DOHH2 (cell line): ENCODE data around the gene EHD3.

ENCODE experiments used
- H3F3A ChIP-seq: fragments of 200-600 bp; sonication (generic), shearing (Covaris generic); 2 replicates; pipeline ENCODE4 v1.6.0; 2016; ENCODE audit warnings: antibody characterized with exemption, mild to moderate bottlenecking; ENCODE audit not compliant: control insufficient read depth, insufficient read depth
- H3K27ac ChIP-seq: fragments of 200-600 bp; sonication (generic); 2 replicates; pipeline ENCODE4 v1.5.1; 2014; ENCODE audit warnings: low read depth, mild to moderate bottlenecking, low read length, moderate library complexity
- H3K27me3 ChIP-seq: fragments of 200-600 bp; sonication (generic); 2 replicates; pipeline ENCODE4 v1.6.1; 2014; ENCODE audit warnings: mild to moderate bottlenecking, low read length, mixed read lengths; ENCODE audit not compliant: control insufficient read depth
- H3K36me3 ChIP-seq: fragments of 200-600 bp; sonication (generic); 2 replicates; pipeline ENCODE4 v1.6.1; 2014; ENCODE audit warnings: mild to moderate bottlenecking, low read length, moderate library complexity, mixed read lengths; ENCODE audit not compliant: control insufficient read depth
- H3K4me1 ChIP-seq: fragments of 200-600 bp; sonication (generic); 2 replicates; pipeline ENCODE4 v1.6.1; 2014; ENCODE audit warnings: mild to moderate bottlenecking, low read length, mixed read lengths; ENCODE audit not compliant: control insufficient read depth
- H3K4me2 ChIP-seq: fragments of 200-600 bp; sonication (generic); 2 replicates; pipeline ENCODE4 v1.6.0; 2014; ENCODE audit warnings: mild to moderate bottlenecking, low read length, moderate library complexity
- H3K4me3 ChIP-seq: fragments of 200-600 bp; sonication (generic); 2 replicates; pipeline ENCODE4 v1.5.1; 2014; ENCODE audit warnings: mild to moderate bottlenecking, low read length, mixed read lengths
- H3K79me2 ChIP-seq: fragments of 200-600 bp; sonication (generic); 2 replicates; pipeline ENCODE4 v1.6.1; 2014; ENCODE audit warnings: mild to moderate bottlenecking, low read length, mixed read lengths; ENCODE audit not compliant: control insufficient read depth
- H3K9me2 ChIP-seq: fragments of 200-600 bp; sonication (generic); replicated peaks from 2 replicates; pipeline ENCODE4 v1.6.1; 2014; ENCODE audit warnings: mild to moderate bottlenecking, low read length, mixed read lengths; ENCODE audit not compliant: control insufficient read depth
- H3K9me3 ChIP-seq: fragments of 200-600 bp; sonication (generic); 2 replicates; pipeline ENCODE4 v1.6.1; 2014; ENCODE audit warnings: antibody characterized with exemption, low read length, mixed read lengths; ENCODE audit not compliant: control insufficient read depth, insufficient read depth
- H4K20me1 ChIP-seq: fragments of 200-600 bp; sonication (generic); 2 replicates; pipeline ENCODE4 v1.6.0; 2014; ENCODE audit warnings: low read depth, mild to moderate bottlenecking, antibody characterized with exemption, low read length, moderate library complexity; ENCODE audit not compliant: control insufficient read depth, insufficient read depth
- EZH2phosphoT487 ChIP-seq: fragments of 200-600 bp; sonication (generic); IDR thresholded peaks from 2 replicates; pipeline ENCODE4 v1.6.1; 2017; ENCODE audit warnings: borderline replicate concordance, mild to moderate bottlenecking, antibody characterized with exemption, low read length, moderate library complexity, mixed read lengths
- TF ChIP-seq, protein P1 (sequence below): fragments of 200-600 bp; sonication (generic); IDR thresholded peaks from one replicate; pipeline ENCODE4 v1.5.1; 2014; ENCODE audit warnings: antibody characterized with exemption, mild to moderate bottlenecking, low read depth, low read length; ENCODE audit not compliant: poor library complexity, severe bottlenecking

EHD3 gene

DNA sequence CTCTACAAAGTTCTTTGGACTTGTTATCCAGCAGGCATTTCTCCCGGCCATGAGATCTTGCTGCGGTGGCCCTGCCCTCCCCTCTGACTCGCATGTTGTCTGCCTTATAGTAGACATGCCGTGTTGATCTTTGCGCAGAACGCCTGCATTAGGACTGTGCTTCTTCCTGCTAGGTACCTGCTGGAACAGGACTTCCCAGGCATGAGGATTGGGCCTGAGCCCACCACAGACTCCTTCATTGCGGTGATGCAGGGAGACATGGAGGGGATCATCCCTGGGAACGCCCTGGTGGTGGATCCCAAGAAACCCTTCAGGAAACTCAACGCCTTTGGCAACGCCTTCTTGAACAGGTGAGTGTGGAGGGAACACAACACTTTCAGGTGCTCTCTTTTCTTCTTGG, 10.1 kb downstream of the EHD3 start:
- Histone ChIP-seq H3K4me2 (no peak overlapping the region), H3K27me3 (no peaks in the 10 kb centered on the region), H3K9me2 (no peaks in the 10 kb centered on the region), H3K4me1 (no peaks in the 10 kb centered on the region), H3K27ac (no peak overlapping the region), H4K20me1 (no peaks in the 10 kb centered on the region), H3K9me3 (no peaks in the 10 kb centered on the region), H3K79me2 (no peaks in the 10 kb centered on the region), H3F3A (no peaks in the 10 kb centered on the region), H3K36me3 (no peaks in the 10 kb centered on the region), H3K4me3 (no peak overlapping the region)
- TF ChIP-seq EZH2phosphoT487: no peak
- TF ChIP-seq, protein P1, sequence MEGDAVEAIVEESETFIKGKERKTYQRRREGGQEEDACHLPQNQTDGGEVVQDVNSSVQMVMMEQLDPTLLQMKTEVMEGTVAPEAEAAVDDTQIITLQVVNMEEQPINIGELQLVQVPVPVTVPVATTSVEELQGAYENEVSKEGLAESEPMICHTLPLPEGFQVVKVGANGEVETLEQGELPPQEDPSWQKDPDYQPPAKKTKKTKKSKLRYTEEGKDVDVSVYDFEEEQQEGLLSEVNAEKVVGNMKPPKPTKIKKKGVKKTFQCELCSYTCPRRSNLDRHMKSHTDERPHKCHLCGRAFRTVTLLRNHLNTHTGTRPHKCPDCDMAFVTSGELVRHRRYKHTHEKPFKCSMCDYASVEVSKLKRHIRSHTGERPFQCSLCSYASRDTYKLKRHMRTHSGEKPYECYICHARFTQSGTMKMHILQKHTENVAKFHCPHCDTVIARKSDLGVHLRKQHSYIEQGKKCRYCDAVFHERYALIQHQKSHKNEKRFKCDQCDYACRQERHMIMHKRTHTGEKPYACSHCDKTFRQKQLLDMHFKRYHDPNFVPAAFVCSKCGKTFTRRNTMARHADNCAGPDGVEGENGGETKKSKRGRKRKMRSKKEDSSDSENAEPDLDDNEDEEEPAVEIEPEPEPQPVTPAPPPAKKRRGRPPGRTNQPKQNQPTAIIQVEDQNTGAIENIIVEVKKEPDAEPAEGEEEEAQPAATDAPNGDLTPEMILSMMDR: no peak

DNA sequence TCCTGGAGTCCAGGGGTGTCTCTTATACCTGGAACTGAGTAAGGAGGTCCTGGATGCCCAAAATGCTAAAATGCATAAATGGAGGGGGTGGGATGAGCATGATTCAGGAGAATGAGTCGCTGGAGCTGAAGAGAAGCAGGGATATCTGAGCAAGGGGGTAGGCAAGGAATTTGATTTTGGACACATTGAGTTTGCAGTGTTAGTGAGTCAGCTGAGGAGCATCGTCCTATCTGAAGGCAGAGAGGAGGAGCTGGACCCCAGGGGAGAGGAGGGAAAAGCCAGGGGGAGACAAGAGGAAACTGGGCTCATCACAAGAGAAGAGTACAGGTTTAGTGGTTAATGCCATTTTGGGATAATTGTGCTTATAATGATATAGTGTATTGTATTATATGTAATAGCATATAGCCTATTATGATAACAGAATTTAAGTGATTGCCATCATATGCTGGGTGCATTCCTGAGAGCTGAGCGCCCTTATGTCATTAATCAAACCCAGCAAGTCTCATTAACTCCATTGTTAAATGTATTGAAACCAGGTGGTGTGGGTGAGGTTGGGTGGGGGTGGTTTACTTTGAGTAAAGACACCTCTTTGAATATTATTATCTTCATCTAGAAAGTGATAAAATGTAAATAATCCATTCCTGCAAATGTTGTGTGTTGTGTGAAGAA, 12.4 kb downstream of the EHD3 start:
- Histone ChIP-seq H3K4me1 (no peaks in the 10 kb centered on the region), H3F3A (no peaks in the 10 kb centered on the region), H3K4me2 (no peak overlapping the region), H3K36me3 (no peaks in the 10 kb centered on the region), H3K27ac (no peak overlapping the region), H3K9me3 (no peaks in the 10 kb centered on the region), H3K9me2 (no peaks in the 10 kb centered on the region), H3K79me2 (no peaks in the 10 kb centered on the region), H3K4me3 (no peak overlapping the region), H4K20me1 (no peaks in the 10 kb centered on the region), H3K27me3 (no peaks in the 10 kb centered on the region)
- no peak for TF ChIP-seq EZH2phosphoT487

DNA sequence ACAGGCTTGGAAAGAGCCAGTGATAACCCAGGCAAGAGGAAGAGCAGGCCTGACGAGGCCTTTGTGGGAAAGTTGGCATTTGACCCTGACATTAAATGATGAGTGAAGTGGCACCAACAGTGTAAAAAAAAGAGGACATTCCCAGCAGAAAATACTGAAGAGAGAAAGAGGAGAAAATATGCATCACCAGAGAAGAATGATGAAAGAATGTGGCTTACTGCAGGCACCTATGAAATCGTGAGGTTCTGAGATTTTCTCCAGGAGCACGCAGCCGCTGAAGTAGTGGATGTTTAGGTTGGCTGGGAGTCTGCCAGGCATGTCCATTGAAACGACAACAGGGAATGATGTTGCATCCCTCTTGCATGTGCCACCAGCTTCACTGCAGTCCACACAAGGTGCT, 13.8 kb downstream of the EHD3 start:
- no peaks in the 10 kb centered on the region for H3F3A ChIP-seq
- no peaks in the 10 kb centered on the region for H3K9me3 ChIP-seq
- H3K4me1 ChIP-seq: peaks cover 10% of the 10 kb centered on the region
- no peak overlapping the region for H3K27ac ChIP-seq
- no peaks in the 10 kb centered on the region for H4K20me1 ChIP-seq
- H3K9me2 ChIP-seq: no peaks in the 10 kb centered on the region
- H3K36me3 ChIP-seq: no peaks in the 10 kb centered on the region
- no peak overlapping the region for H3K4me2 ChIP-seq
- no peaks in the 10 kb centered on the region for H3K79me2 ChIP-seq
- H3K27me3 ChIP-seq: no peaks in the 10 kb centered on the region
- no peak for TF ChIP-seq EZH2phosphoT487
- TF ChIP-seq, protein P1: no peak
- H3K4me3 ChIP-seq: no peak overlapping the region

DNA sequence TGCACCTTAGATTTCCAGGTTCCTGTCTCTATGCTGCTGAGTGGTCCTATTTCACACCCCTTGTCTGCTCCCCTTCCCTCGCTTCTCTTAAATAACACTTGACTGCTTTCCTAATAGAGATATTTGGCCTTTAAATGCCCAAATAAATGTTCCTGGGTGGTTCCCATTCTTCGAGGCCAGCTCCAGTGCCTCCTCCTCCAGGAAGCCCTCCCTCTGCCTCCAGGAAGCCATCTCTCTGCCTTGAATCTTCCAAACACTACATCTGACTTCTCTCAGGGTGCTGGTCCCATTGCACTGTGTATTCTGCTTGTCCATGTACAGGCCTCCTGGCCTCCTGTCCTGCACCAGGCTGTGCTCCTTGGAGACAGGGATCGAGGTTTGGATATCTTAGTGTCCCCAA, 14.2 kb downstream of the EHD3 start:
- Histone ChIP-seq H3K4me3 (no peak overlapping the region), H3K4me2 (no peak overlapping the region), H4K20me1 (no peaks in the 10 kb centered on the region), H3K9me2 (no peaks in the 10 kb centered on the region), H3K4me1 (peaks cover 11% of the 10 kb centered on the region), H3K9me3 (no peaks in the 10 kb centered on the region), H3F3A (no peaks in the 10 kb centered on the region), H3K27ac (no peak overlapping the region), H3K27me3 (no peaks in the 10 kb centered on the region), H3K79me2 (no peaks in the 10 kb centered on the region), H3K36me3 (no peaks in the 10 kb centered on the region)
- no peak for TF ChIP-seq EZH2phosphoT487
- TF ChIP-seq, protein P1: no peak
